Stimulated activated naive CD4-positive, alpha-beta T cell treated with Interleukin-2 at 50 U/mL for 16 hours (primary cell): Measurements from ENCODE around the gene RPS24.

Source experiments
- DNase-seq: peaks from one replicate; lab custom pipeline; 2025; lab: John Stamatoyannopoulos, UW

Gene RPS24

GRCh38 chr10:78028438-78029268 is 5.0 kb upstream of the RPS24 start:
- peak; percentile 16 for DNase-seq

- DNase-seq, result peak; percentile 89
These were observed 4.1 kb upstream of the RPS24 start, which contains the start of gene POLR3A for GRCh38 chr10:78029269-78030226. Gene POLR3A, minus strand, starts transcription at chr10:78029515. Its CDS starts 108 bp downstream, at chr10:78029407.

- DNase-seq, result no peak
These were observed 351 bp upstream of the RPS24 start for GRCh38 chr10:78033387-78033636.

GRCh38 chr10:78035025-78035424 is 1.4 kb downstream of the RPS24 start:
- no peak for DNase-seq

GRCh38 chr10:78035437-78035836 is 1.8 kb downstream of the RPS24 start:
- no peak for DNase-seq

- DNase-seq, result no peak
These were observed 2.4 kb downstream of the RPS24 start for GRCh38 chr10:78035933-78036583.

- no peak for DNase-seq
These were observed 4.4 kb downstream of the RPS24 start for GRCh38 chr10:78038105-78038504.

- no peak for DNase-seq
These were observed 5.3 kb downstream of the RPS24 start for GRCh38 chr10:78038791-78039547.

- no peak for DNase-seq
These were observed 6.1 kb downstream of the RPS24 start for GRCh38 chr10:78039743-78040142.

GRCh38 chr10:78041170-78042057 is 7.8 kb downstream of the RPS24 start:
- no peak for DNase-seq

- no peak for DNase-seq
These were observed 8.5 kb downstream of the RPS24 start for GRCh38 chr10:78042058-78042751.

GRCh38 chr10:78042752-78043104 is 9.1 kb downstream of the RPS24 start:
- no peak for DNase-seq

- DNase-seq, result no peak
These were observed 10.5 kb downstream of the RPS24 start for GRCh38 chr10:78044179-78044578.

- DNase-seq, result no peak
These were observed 11.0 kb downstream of the RPS24 start for GRCh38 chr10:78044699-78045098.

- DNase-seq, result peak; percentile 14
These were observed 11.6 kb downstream of the RPS24 start for GRCh38 chr10:78045237-78045636.

- DNase-seq, result no peak
These were observed 12.2 kb downstream of the RPS24 start for GRCh38 chr10:78045856-78046255.

GRCh38 chr10:78046711-78047269 is 13.1 kb downstream of the RPS24 start:
- DNase-seq, result no peak

- peak; percentile 66 for DNase-seq
These were observed 13.7 kb downstream of the RPS24 start for GRCh38 chr10:78047314-78047891.

GRCh38 chr10:78049851-78050250 is 16.2 kb downstream of the RPS24 start:
- DNase-seq, result no peak
